OCI-LY3 (cell line): Measurements from ENCODE around the gene SPDYE18.
"Not testable (repeated sequence)": the region's sequence is repeated elsewhere in the genome, so short reads cannot be mapped to it uniquely, and the experiment has no call there.

Source experiments
- EZH2phosphoT487 ChIP-seq: fragments of 200-600 bp; shearing (Covaris generic); IDR thresholded peaks from 2 replicates; pipeline ENCODE4 v1.6.1; 2018; ENCODE audit warnings: antibody characterized with exemption, mixed run types, low read depth
- TF ChIP-seq, protein P1 (sequence below): fragments of 200-600, 300-600 bp; sonication (generic); IDR thresholded peaks from 2 replicates; pipeline ENCODE4 v1.5.1; 2014; ENCODE audit warnings: antibody characterized with exemption, low read length, low read depth

DNA sequence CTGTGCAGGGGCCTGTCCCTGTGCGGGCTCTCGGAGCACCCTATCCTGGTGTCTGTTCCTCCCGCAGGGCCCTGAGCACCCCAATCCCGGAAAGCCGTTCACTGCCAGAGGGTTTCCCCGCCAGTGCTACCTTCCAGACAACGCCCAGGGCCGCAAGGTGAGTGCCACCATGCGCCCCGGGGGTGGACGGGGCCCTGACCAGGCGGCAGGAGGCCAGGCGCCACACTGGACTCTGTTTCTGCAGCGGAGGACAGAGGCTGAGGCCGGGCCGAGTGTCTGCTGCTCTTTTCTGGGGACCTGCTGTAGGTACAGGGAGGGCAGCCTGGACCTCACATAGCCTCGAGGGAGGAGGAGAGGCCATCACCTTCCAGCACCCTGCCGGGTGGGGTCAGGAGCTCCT lies 58.2 kb downstream of the SPDYE18 start:
- TF ChIP-seq, protein P1, sequence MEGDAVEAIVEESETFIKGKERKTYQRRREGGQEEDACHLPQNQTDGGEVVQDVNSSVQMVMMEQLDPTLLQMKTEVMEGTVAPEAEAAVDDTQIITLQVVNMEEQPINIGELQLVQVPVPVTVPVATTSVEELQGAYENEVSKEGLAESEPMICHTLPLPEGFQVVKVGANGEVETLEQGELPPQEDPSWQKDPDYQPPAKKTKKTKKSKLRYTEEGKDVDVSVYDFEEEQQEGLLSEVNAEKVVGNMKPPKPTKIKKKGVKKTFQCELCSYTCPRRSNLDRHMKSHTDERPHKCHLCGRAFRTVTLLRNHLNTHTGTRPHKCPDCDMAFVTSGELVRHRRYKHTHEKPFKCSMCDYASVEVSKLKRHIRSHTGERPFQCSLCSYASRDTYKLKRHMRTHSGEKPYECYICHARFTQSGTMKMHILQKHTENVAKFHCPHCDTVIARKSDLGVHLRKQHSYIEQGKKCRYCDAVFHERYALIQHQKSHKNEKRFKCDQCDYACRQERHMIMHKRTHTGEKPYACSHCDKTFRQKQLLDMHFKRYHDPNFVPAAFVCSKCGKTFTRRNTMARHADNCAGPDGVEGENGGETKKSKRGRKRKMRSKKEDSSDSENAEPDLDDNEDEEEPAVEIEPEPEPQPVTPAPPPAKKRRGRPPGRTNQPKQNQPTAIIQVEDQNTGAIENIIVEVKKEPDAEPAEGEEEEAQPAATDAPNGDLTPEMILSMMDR, result not testable (repeated sequence)
- not testable (repeated sequence) for TF ChIP-seq EZH2phosphoT487
